Measurements from ENCODE around the gene RAMP2. TPM values are rescaled to one million over a fixed set of nuclear protein-coding genes. Genes with fewer than 3 reads are reported as not detected.
A peak's percentile ranks its signal among the peaks of the same experiment; 100 is the strongest.

RAMP2 gene
- total and polyA plus RNA-seq, 2 of the 13 experiments (the other 11 are each of a cell fraction or from before 2014, with no cell fraction given) = 1.4 to 5.2 TPM

- no peak for TF ChIP-seq TAF15 (IDR thresholded peaks at IDR 0.05; ENCODE audit: low read depth, low read length, poor library complexity, severe bottlenecking)
- TF ChIP-seq EP300 (IDR thresholded peaks at IDR 0.05; ENCODE audit: low read depth in 2 of 2, low read length in 2 of 2) = peak in 1 of 2 experiments; percentile 80; a peak in 2 of 4 replicates
- no peak for TF ChIP-seq EP300 (CRISPR knock-in tag; IDR thresholded peaks at IDR 0.05; ENCODE audit: borderline replicate concordance)
- TF ChIP-seq GLMP (CRISPR knock-in tag; IDR thresholded peaks at IDR 0.05; ENCODE audit: borderline replicate concordance) = no peak
- no peak for TF ChIP-seq NFE2L2 (IDR thresholded peaks at IDR 0.05; ENCODE audit: low read length)
- no peak for TF ChIP-seq CHD4 (IDR thresholded peaks at IDR 0.05; ENCODE audit: borderline replicate concordance, low read length)
- no peak for TF ChIP-seq BHLHE40 (IDR thresholded peaks at IDR 0.05; ENCODE audit: low read length)
- TF ChIP-seq CREM (IDR thresholded peaks at IDR 0.05) = peak; percentile 60; the same call in 1 of the 2 replicates
- TF ChIP-seq CREM (CRISPR knock-in tag; IDR thresholded peaks at IDR 0.05) = no peak
- TF ChIP-seq ISL2 (CRISPR knock-in tag; IDR thresholded peaks at IDR 0.05) = no peak
- no peak for TF ChIP-seq NBN (conservative IDR thresholded peaks at IDR 0.05)
- no peak for TF ChIP-seq IKZF4 (CRISPR knock-in tag; IDR thresholded peaks at IDR 0.05; ENCODE audit: borderline replicate concordance, low read depth, not compliant biosample characterization)
- TF ChIP-seq ZNF784 (CRISPR knock-in tag; IDR thresholded peaks at IDR 0.05; ENCODE audit: borderline replicate concordance) = no peak
- TF ChIP-seq RBM39 (IDR thresholded peaks at IDR 0.05; ENCODE audit: low read depth, low read length, poor library complexity, severe bottlenecking) = no peak
- TF ChIP-seq ETV5 (CRISPR knock-in tag; IDR thresholded peaks at IDR 0.05; ENCODE audit: borderline replicate concordance) = peak; percentile 22; the same call in 1 of the 2 replicates
- no peak for TF ChIP-seq MXD3 (CRISPR knock-in tag; IDR thresholded peaks at IDR 0.05)
- TF ChIP-seq ZBTB1 (CRISPR knock-in tag; IDR thresholded peaks at IDR 0.05; ENCODE audit: borderline replicate concordance) = no peak
- no peak for TF ChIP-seq ZNF329 (CRISPR knock-in tag; IDR thresholded peaks at IDR 0.05; ENCODE audit: low read depth)
- no peak for TF ChIP-seq U2AF1 (optimal IDR thresholded peaks at IDR 0.05; ENCODE audit: low read depth, low read length)
- TF ChIP-seq ZNF264 (CRISPR knock-in tag; IDR thresholded peaks at IDR 0.05) = no peak
- no peak for TF ChIP-seq ZSCAN22 (CRISPR knock-in tag; IDR thresholded peaks at IDR 0.05)
- no peak for TF ChIP-seq ZNF143 (CRISPR knock-in tag; IDR thresholded peaks at IDR 0.05)
- TF ChIP-seq ZBED4 (CRISPR knock-in tag; IDR thresholded peaks at IDR 0.05; ENCODE audit: borderline replicate concordance) = no peak
- TF ChIP-seq PAWR (CRISPR knock-in tag; IDR thresholded peaks at IDR 0.05; ENCODE audit: borderline replicate concordance) = no peak
- TF ChIP-seq ZNF580 (CRISPR knock-in tag; IDR thresholded peaks at IDR 0.05; ENCODE audit: borderline replicate concordance, low read depth) = no peak
- no peak for TF ChIP-seq ZNF543 (CRISPR knock-in tag; IDR thresholded peaks at IDR 0.05)
These were observed 30.9 kb downstream of the RAMP2 start (continued) for GRCh38 chr17:42791948-42792347.
